GM12872 (cell line): Measurements from ENCODE around the gene MYH11.
A peak's percentile ranks its signal among the peaks of the same experiment; 100 is the strongest.

Experiments used
- CTCF ChIP-seq: IDR thresholded peaks from 3 replicates; pipeline ENCODE4 v1.5.1; 2011; ENCODE audit warnings: low read depth, mild to moderate bottlenecking, low read length, moderate library complexity; ENCODE audit not compliant: insufficient read depth

MYH11 gene

GRCh38 chr16:15897834-15898254 is 41.0 kb upstream of the MYH11 start:
- TF ChIP-seq CTCF, result no peak

- no peak for TF ChIP-seq CTCF
Observed at GRCh38 chr16:15897121-15897780, 40.4 kb upstream of the MYH11 start.

GRCh38 chr16:15894571-15895374 is 37.9 kb upstream of the MYH11 start:
- no peak for TF ChIP-seq CTCF

- TF ChIP-seq CTCF, result no peak
Observed at GRCh38 chr16:15891508-15891907, 34.7 kb upstream of the MYH11 start.

- 0 out of 3 replicates have a peak, but pooled peaks have one; percentile 5 for TF ChIP-seq CTCF
Observed at GRCh38 chr16:15888072-15888976, 31.5 kb upstream of the MYH11 start, which contains the start of gene CEP20. Gene CEP20, minus strand, starts transcription at chr16:15888603. Its CDS starts 18 bp downstream, at chr16:15888585.

- no peak for TF ChIP-seq CTCF
Observed at GRCh38 chr16:15887283-15887682, 30.5 kb upstream of the MYH11 start.

- TF ChIP-seq CTCF, result no peak
Observed at GRCh38 chr16:15886078-15886477, 29.2 kb upstream of the MYH11 start.
